ENCODE measurements around the gene DHCR24.

- TF ChIP-seq CTCF (IDR thresholded peaks at IDR 0.05) (no peak), POLR2A (IDR thresholded peaks at IDR 0.05) (no peak)
Measured at GRCh38 chr1:54835970-54836369, 51.0 kb downstream of the DHCR24 start.
